Measurements from ENCODE around the gene ASB16. TPM values are rescaled to one million over a fixed set of nuclear protein-coding genes. Genes with fewer than 3 reads are reported as not detected.

Gene ASB16
- total and polyA plus RNA-seq, 9 of the 15 experiments (the other 6 are each of a cell fraction or from before 2014, with no cell fraction given) = 0.03 to 0.07 TPM; not detected in 7

- TF ChIP-seq CAMTA2 (CRISPR knock-in tag; conservative IDR thresholded peaks at IDR 0.05) = no peak
- TF ChIP-seq L3MBTL2 (IDR thresholded peaks at IDR 0.05) = peak; percentile 26; the same call in 1 of the 2 replicates
- TF ChIP-seq POLR2AphosphoS5 (IDR thresholded peaks at IDR 0.05; ENCODE audit: control insufficient read depth, insufficient read depth, low read depth, low read length) = peak; percentile 47; the same call in 1 of the 2 replicates
- TF ChIP-seq U2AF1 (optimal IDR thresholded peaks at IDR 0.05; ENCODE audit: low read depth, low read length) = no peak
- TF ChIP-seq EGR1 (conservative IDR thresholded peaks at IDR 0.05) = 0 out of 2 replicates have a peak, but pooled peaks have one; percentile 22
- peak; percentile 40; the same call in 1 of the 2 replicates for TF ChIP-seq PKNOX1 (IDR thresholded peaks at IDR 0.05)
- TF ChIP-seq MYNN (IDR thresholded peaks at IDR 0.05) = peak; percentile 42; the same call in 1 of the 2 replicates
- no peak for TF ChIP-seq MYNN (CRISPR knock-in tag; IDR thresholded peaks at IDR 0.05)
- TF ChIP-seq ETV5 (CRISPR knock-in tag; IDR thresholded peaks at IDR 0.05; ENCODE audit: low read depth) = peak; percentile 46; the same call in 1 of the 2 replicates
- TF ChIP-seq JUN (IDR thresholded peaks at IDR 0.05; ENCODE audit: borderline replicate concordance, low read depth, low read length) = no peak
- no peak for TF ChIP-seq JUN (CRISPR knock-in tag; IDR thresholded peaks at IDR 0.05; ENCODE audit: borderline replicate concordance)
- TF ChIP-seq, protein P1, sequence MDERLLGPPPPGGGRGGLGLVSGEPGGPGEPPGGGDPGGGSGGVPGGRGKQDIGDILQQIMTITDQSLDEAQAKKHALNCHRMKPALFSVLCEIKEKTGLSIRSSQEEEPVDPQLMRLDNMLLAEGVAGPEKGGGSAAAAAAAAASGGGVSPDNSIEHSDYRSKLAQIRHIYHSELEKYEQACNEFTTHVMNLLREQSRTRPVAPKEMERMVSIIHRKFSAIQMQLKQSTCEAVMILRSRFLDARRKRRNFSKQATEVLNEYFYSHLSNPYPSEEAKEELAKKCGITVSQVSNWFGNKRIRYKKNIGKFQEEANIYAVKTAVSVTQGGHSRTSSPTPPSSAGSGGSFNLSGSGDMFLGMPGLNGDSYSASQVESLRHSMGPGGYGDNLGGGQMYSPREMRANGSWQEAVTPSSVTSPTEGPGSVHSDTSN (CRISPR knock-in tag; IDR thresholded peaks at IDR 0.05; ENCODE audit: low read depth) = no peak
- TF ChIP-seq, protein P1 (tag; conservative IDR thresholded peaks at IDR 0.05; ENCODE audit: low read depth) = 0 out of 2 replicates have a peak, but pooled peaks have one; percentile 8
- TF ChIP-seq TAF1 (IDR thresholded peaks at IDR 0.05; ENCODE audit: control insufficient read depth, extremely low read depth, insufficient read depth, low read length, severe bottlenecking) = peak; percentile 55
- no peak for TF ChIP-seq EP400 (IDR thresholded peaks at IDR 0.05)
Observed at GRCh38 chr17:44197980-44198720, 27.6 kb downstream of the ASB16 start (continued).
